ENCODE measurements around the gene SARS1.

Gene SARS1

GRCh38 chr1:109240158-109241152 is 26.7 kb downstream of the SARS1 start:
- H3K4me3 ChIP-seq (ENCODE audit: low read depth in 1 of 2, low read length in 1 of 2) = no peak overlapping the region
- H3K36me3 ChIP-seq = peaks cover 46% of the 10 kb centered on the region
- peaks cover 44% of the 10 kb centered on the region for H3K27me3 ChIP-seq

GRCh38 chr1:109241344-109241743 is 27.6 kb downstream of the SARS1 start:
- H3K27me3 ChIP-seq = peaks cover 52% of the 10 kb centered on the region
- no peaks in the 10 kb centered on the region for H3K4me1 ChIP-seq (ENCODE audit: control insufficient read depth in 1 of 2, insufficient read depth in 1 of 2, low read depth in 1 of 2, low read length in 1 of 2)
- H3K27ac ChIP-seq = no peak overlapping the region
- no peak for TF ChIP-seq CTCF (IDR thresholded peaks at IDR 0.05)
- no peaks in the 10 kb centered on the region for H3K9me3 ChIP-seq
- H3K4me3 ChIP-seq (ENCODE audit: low read depth in 1 of 2, low read length in 1 of 2) = no peak overlapping the region
- H3K36me3 ChIP-seq = peaks cover 37% of the 10 kb centered on the region

More at GRCh38 chr1:109240158-109241152, 26.7 kb downstream of the SARS1 start:
- Histone ChIP-seq H3K27ac (no peak overlapping the region), H3K4me1 (ENCODE audit: control insufficient read depth in 1 of 2, insufficient read depth in 1 of 2, low read depth in 1 of 2, low read length in 1 of 2) (no peaks in the 10 kb centered on the region), H3K9me3 (no peaks in the 10 kb centered on the region)
- no peak for TF ChIP-seq CTCF (IDR thresholded peaks at IDR 0.05)

GRCh38 chr1:109241841-109242345 is 28.2 kb downstream of the SARS1 start:
- Histone ChIP-seq H3K4me3 (ENCODE audit: low read depth in 1 of 2, low read length in 1 of 2) (no peak overlapping the region), H3K36me3 (peaks cover 32% of the 10 kb centered on the region), H3K27me3 (peaks cover 58% of the 10 kb centered on the region), H3K4me1 (ENCODE audit: control insufficient read depth in 1 of 2, insufficient read depth in 1 of 2, low read depth in 1 of 2, low read length in 1 of 2) (no peaks in the 10 kb centered on the region), H3K9me3 (no peaks in the 10 kb centered on the region), H3K27ac (no peak overlapping the region)
- TF ChIP-seq CTCF (IDR thresholded peaks at IDR 0.05) = no peak

- H3K4me3 ChIP-seq (ENCODE audit: low read depth in 1 of 2, low read length in 1 of 2) = no peak overlapping the region
- no peaks in the 10 kb centered on the region for H3K9me3 ChIP-seq
- H3K27me3 ChIP-seq = peaks cover 63% of the 10 kb centered on the region
- TF ChIP-seq CTCF (IDR thresholded peaks at IDR 0.05) = no peak
- H3K36me3 ChIP-seq = peaks cover 27% of the 10 kb centered on the region
- no peak overlapping the region for H3K27ac ChIP-seq
- no peaks in the 10 kb centered on the region for H3K4me1 ChIP-seq (ENCODE audit: control insufficient read depth in 1 of 2, insufficient read depth in 1 of 2, low read depth in 1 of 2, low read length in 1 of 2)
These were observed 28.7 kb downstream of the SARS1 start for GRCh38 chr1:109242387-109242786.

GRCh38 chr1:109243221-109243620 is 29.5 kb downstream of the SARS1 start:
- Histone ChIP-seq H3K4me3 (ENCODE audit: low read depth in 1 of 2, low read length in 1 of 2) (no peak overlapping the region), H3K36me3 (peaks cover 18% of the 10 kb centered on the region), H3K27me3 (peaks cover 71% of the 10 kb centered on the region), H3K4me1 (ENCODE audit: control insufficient read depth in 1 of 2, insufficient read depth in 1 of 2, low read depth in 1 of 2, low read length in 1 of 2) (no peaks in the 10 kb centered on the region), H3K9me3 (no peaks in the 10 kb centered on the region), H3K27ac (no peak overlapping the region)
- TF ChIP-seq CTCF (IDR thresholded peaks at IDR 0.05) = no peak
